Right lobe of liver (tissue), 6 donors: ENCODE data around the gene CMKLR1. TPM values are rescaled to one million over a fixed set of nuclear protein-coding genes. Genes with fewer than 3 reads are reported as not detected.

Experiments
- ATAC-seq, 4 donors: fragments of 200-7000 bp; cut with Tn5 transposase; one replicate each; pipeline ENCODE4 v1.9.1; 2020; ENCODE audit warnings: mild to moderate bottlenecking in 4 of 4, moderate library complexity in 4 of 4
- DNase-seq, 3 donors: peaks; one replicate each; pipeline ENCODE4 v3.0.0-alpha.2; 2020
- H3K27ac ChIP-seq, 3 donors: fragments of 200-600 bp; one replicate each; pipeline ENCODE4 v1.8.0; 2022
- H3K27me3 ChIP-seq, 2 donors: fragments of 200-600 bp; one replicate each; pipeline ENCODE4 v1.8.0; 2022
- H3K36me3 ChIP-seq, 4 donors: fragments of 200-600 bp; sonication (generic) in 1 of 4; one replicate each; pipeline versions ENCODE4 v1.5.1 to v1.8.0; 2017 to 2022; ENCODE audit warnings: control low read depth in 1 of 4
- H3K4me1 ChIP-seq, 4 donors: fragments of 200-600 bp; sonication (generic) in 1 of 4; one replicate each; pipeline versions ENCODE4 v1.5.1 to v1.8.0; 2017 to 2022; ENCODE audit warnings: control low read depth in 1 of 4
- H3K4me3 ChIP-seq, 3 donors: fragments of 200-600 bp; one replicate each; pipeline ENCODE4 v1.8.0; 2022
- H3K9me3 ChIP-seq, 4 donors: fragments of 200-600 bp; sonication (generic) in 1 of 4; one replicate each; pipeline versions ENCODE4 v1.5.1 to v1.8.0; 2017 to 2022; ENCODE audit warnings: control low read depth in 1 of 4
- POLR2A ChIP-seq: fragments of 450-650 bp; IDR thresholded peaks from one replicate; pipeline ENCODE4 v1.6.1; 2017; ENCODE audit warnings: antibody characterized with exemption, mild to moderate bottlenecking
- WGBS: methylation state at CpG from one replicate; pipeline ENCODE4 v1.1.6; 2018; ENCODE audit warnings: low coverage, low lambda C conversion rate; ENCODE audit not compliant: insufficient coverage; ENCODE audit errors: missing lambda C conversion rate; 5-methylcytosine and 5-hydroxymethylcytosine counted together
- intact Hi-C, 2 donors: fragments of 100-400 bp; cut with DNase I; formaldehyde crosslinking; loops; one replicate each; pipeline versions ENCODE4 v1.11.2 to v1.14.1; 2022
- total RNA-seq, 6 experiments: library from RNA; depleted of rRNA in 2 of 6; stranded (reverse); fragments of >200 nt in 2 of 6; fragmentation: NEBNext Ultra II Directional in 3 of 6; extraction: Animal tissue kit (Norgen Biotek cat#: 25700) in 3 of 6; gene quantifications; one replicate each; pipeline versions ENCODE4 v1.1.0 to v1.2.4, GENCODE V29; 2016 to 2023
- TF ChIP-seq, protein P1 (sequence below), 4 donors: fragments of 200-600 bp in 3 of 4; fragments of 450-650 bp in 1 of 4; IDR thresholded peaks; one replicate each; pipeline versions ENCODE4 v1.5.1 to v1.8.0; 2016 to 2022; ENCODE audit warnings: antibody characterized with exemption in 4 of 4, mild to moderate bottlenecking in 2 of 4
- donor health status: DM: no; HTN: yes; CAD: no.
- donor health status: DM: no; HTN: no; CAD: no.
- donor health status: DM: no; HTN: no; CAD: no.
- donor health status: DM: no; HTN: yes; CAD: no.
- donor health status: DM: no; HTN: yes; CAD: no.

Gene CMKLR1
- total RNA-seq, 6 experiments from 2014 or later = 1.5 to 8.2 (median 4.2) TPM

DNA sequence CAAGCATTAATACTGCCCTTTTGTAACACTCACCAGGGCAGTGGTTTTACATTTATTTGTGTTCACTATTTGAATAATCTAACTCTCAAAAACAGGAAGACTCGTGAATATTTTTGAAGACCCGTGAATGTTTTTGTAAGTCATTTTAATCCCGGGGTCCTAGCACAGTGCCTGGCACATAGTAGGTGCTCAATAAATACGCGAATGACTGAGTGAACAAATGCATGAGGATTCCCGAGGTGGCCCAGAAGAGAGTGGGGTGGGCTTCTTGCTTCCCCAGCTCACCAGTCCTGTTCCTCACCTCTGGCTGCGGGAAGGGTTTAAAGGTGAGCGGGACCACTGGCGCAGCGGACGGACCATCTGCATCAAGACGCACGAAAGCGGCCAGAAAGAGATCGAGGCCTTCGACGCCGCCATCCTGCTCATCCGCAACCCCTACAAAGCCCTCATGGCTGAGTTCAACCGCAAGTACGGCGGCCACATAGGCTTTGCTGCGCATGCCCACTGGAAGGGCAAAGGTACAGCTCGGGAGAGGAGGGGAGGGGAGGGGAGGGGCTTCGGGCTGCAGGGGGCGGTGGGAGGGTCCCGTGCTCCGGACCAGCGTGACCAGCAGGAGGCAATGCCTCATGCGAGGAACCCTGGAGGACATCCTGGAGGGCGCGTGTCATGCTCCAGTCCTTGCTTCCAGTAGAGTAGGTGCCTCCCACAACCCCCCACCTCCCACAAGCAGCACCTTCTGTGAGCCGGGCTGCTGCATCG, 98.9 kb downstream of the CMKLR1 start:
- no peak for DNase-seq
- H3K4me3 ChIP-seq = no peak overlapping the region
- WGBS = 53% methylated on average over 20 of the region's 34 CpGs
- H3K4me1 ChIP-seq = no peaks in the 10 kb centered on the region
- no peak for ATAC-seq
- TF ChIP-seq, protein P1, sequence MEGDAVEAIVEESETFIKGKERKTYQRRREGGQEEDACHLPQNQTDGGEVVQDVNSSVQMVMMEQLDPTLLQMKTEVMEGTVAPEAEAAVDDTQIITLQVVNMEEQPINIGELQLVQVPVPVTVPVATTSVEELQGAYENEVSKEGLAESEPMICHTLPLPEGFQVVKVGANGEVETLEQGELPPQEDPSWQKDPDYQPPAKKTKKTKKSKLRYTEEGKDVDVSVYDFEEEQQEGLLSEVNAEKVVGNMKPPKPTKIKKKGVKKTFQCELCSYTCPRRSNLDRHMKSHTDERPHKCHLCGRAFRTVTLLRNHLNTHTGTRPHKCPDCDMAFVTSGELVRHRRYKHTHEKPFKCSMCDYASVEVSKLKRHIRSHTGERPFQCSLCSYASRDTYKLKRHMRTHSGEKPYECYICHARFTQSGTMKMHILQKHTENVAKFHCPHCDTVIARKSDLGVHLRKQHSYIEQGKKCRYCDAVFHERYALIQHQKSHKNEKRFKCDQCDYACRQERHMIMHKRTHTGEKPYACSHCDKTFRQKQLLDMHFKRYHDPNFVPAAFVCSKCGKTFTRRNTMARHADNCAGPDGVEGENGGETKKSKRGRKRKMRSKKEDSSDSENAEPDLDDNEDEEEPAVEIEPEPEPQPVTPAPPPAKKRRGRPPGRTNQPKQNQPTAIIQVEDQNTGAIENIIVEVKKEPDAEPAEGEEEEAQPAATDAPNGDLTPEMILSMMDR (IDR thresholded peaks at IDR 0.05) = no peak
- no peak for TF ChIP-seq POLR2A
- H3K27ac ChIP-seq = no peak overlapping the region
- no peaks in the 10 kb centered on the region for H3K9me3 ChIP-seq
- no peaks in the 10 kb centered on the region for H3K36me3 ChIP-seq
- intact Hi-C loops = no loop called here
- H3K27me3 ChIP-seq = no peaks in the 10 kb centered on the region

DNA sequence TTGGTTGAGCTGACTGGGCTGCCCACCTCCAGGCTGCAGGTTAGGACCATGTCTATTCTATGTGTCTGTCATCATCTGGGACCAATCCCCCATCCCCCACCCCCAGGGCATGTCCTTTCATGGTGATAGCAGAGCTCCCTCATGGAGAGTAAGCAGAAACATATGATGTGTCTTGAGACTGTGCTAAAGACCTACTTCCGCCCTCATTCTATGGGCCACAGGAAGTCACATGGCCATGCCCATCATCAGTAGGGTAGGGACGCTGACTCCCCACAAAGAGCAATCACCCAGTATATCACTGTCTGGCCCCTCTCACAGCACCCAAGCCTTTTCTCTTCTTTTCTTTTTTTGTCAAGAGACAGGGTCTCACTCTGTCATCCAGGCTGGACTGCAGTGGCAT, 99.7 kb downstream of the CMKLR1 start:
- intact Hi-C loops = no loop called here
- WGBS = 43% methylated on average over 1 of the region's 2 CpGs
- Histone ChIP-seq H3K36me3 (no peaks in the 10 kb centered on the region), H3K27me3 (no peaks in the 10 kb centered on the region), H3K4me3 (no peak overlapping the region), H3K4me1 (no peaks in the 10 kb centered on the region), H3K27ac (no peak overlapping the region), H3K9me3 (no peaks in the 10 kb centered on the region)
- no peak for ATAC-seq
- no peak for DNase-seq
- TF ChIP-seq POLR2A = no peak
- TF ChIP-seq, protein P1 (IDR thresholded peaks at IDR 0.05) = no peak

DNA sequence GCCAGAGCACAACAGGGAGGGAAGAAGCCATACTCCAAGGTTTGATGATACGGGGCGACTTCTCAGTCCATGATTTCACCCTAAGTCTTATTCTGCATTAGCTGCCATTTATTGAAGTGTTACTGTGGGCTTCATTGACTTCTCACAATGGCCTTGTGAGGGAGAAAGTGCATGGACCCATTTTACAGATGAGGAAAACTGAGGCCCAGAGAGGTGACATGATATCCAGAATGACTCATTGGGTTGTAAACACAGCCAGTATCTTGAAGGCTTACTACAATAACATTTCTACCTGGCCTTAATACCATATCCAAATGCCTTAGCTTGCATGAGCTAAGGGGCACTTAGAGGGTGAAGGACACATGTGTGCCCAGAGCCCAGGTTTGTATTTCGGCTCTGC, 100.6 kb downstream of the CMKLR1 start:
- H3K9me3 ChIP-seq = no peaks in the 10 kb centered on the region
- 95% methylated on average over 3 of the region's 3 CpGs for WGBS
- ATAC-seq (no peak), DNase-seq (no peak)
- no peak overlapping the region for H3K4me3 ChIP-seq
- H3K27me3 ChIP-seq = no peaks in the 10 kb centered on the region
- TF ChIP-seq, protein P1 (IDR thresholded peaks at IDR 0.05) = no peak
- no peak for TF ChIP-seq POLR2A
- no peaks in the 10 kb centered on the region for H3K4me1 ChIP-seq
- intact Hi-C loops = no loop called here
- no peaks in the 10 kb centered on the region for H3K36me3 ChIP-seq
- H3K27ac ChIP-seq = no peak overlapping the region

Other genes with a start within 250 kb of the CMKLR1 start
- gene WSCD2, start 210.0 kb downstream of the CMKLR1 start, total RNA-seq = not detected
- gene FICD, start 176.0 kb upstream of the CMKLR1 start, total RNA-seq = 1 to 10 TPM; 2.8 to 8.4 (median 5.6) TPM
- gene SART3, start 221.9 kb upstream of the CMKLR1 start, total RNA-seq = 10 to 100 TPM; 13.2 to 28.4 (median 20.6) TPM
- 10 to 100 TPM; 36.7 to 81.8 (median 58.4) TPM for gene ISCU, start 223.3 kb upstream of the CMKLR1 start, total RNA-seq